ENCODE data around the gene MYOM3.

DNA sequence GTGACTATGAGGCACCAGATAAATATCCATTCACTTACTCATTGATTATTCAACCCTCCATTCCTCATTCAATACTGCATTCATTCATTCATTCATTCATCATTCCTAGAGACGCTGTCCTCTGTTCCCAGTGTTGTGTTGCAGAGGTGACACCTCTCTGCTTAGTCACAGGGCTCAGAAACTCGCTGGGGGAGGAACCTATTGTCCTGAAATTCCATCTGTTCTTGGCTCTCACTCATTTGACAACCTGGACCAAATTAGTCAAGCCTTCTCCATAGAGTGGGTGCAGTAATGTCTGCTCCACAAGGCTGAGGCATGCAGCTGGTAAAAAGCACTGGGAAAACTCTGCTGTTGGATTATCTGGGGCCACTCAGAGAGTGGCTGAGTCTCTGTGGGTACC is 49.7 kb downstream of the MYOM3 start:
- TF ChIP-seq REST (IDR thresholded peaks at IDR 0.05) (no peak), CTCF (IDR thresholded peaks at IDR 0.05) (no peak), ZFP36 (IDR thresholded peaks at IDR 0.05; ENCODE audit: borderline replicate concordance, partially characterized antibody) (no peak), NPAS2 (CRISPR knock-in tag; IDR thresholded peaks at IDR 0.05; ENCODE audit: borderline replicate concordance) (no peak)

All from A549 (cell line).